Measurements from ENCODE around the gene GRK7.

The GRK7 gene

DNA sequence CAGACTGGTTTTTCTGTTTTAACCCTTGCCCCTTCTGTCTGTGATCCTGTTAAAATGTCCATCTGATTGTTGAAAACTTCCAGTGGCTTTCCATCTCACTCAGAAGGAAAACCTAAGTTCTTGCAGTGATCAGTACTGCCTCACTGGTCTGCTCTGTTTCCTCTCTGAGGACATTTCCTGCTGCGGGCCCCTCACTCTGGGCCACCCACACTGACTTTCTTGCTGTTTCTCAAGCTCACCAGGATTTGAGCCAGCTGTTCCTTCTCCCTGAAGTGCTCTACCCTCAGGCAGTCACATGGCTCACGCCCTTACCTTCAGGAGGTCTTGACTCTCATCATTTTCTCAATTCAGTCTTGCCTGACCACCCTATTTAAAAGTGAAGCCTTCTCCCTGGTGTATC lies 1.8 kb downstream of the GRK7 start:
- H3K36me3 ChIP-seq (ENCODE audit: control insufficient read depth, insufficient read depth, low read length): no peaks in the 10 kb centered on the region
- H3K27ac ChIP-seq (ENCODE audit: low read depth, low read length): no peak overlapping the region
- no peak overlapping the region for H3K4me3 ChIP-seq (ENCODE audit: low read length)
- no peak overlapping the region for H3K9ac ChIP-seq (ENCODE audit: low read length)
- no peaks in the 10 kb centered on the region for H3K4me1 ChIP-seq (ENCODE audit: control insufficient read depth, insufficient read depth, low read length)
- H3K27me3 ChIP-seq (ENCODE audit: control insufficient read depth, insufficient read depth, low read length): no peaks in the 10 kb centered on the region

DNA sequence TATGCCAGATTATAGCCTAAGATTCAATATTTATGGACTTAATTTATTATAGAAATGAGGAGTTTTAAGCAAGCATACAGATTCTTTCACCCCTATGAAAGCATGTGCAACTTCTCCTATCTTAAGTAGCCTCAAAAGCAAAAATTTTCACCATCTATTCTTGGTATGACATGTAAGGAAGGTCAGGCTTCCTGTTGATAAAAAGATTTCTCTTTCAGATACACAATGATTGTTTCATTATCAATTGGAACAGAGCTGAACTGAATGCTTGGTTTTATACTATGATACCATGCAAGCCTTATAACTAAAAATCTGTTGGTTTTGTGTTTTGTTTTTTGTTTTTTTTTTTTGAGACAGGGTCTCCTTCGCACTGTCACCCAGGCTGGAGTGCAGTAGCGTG lies 3.9 kb downstream of the GRK7 start:
- Histone ChIP-seq H3K4me3 (ENCODE audit: low read length) (no peak overlapping the region), H3K27ac (ENCODE audit: low read depth, low read length) (no peak overlapping the region), H3K36me3 (ENCODE audit: control insufficient read depth, insufficient read depth, low read length) (no peaks in the 10 kb centered on the region), H3K4me1 (ENCODE audit: control insufficient read depth, insufficient read depth, low read length) (no peaks in the 10 kb centered on the region), H3K9ac (ENCODE audit: low read length) (no peak overlapping the region), H3K27me3 (ENCODE audit: control insufficient read depth, insufficient read depth, low read length) (no peaks in the 10 kb centered on the region)

DNA sequence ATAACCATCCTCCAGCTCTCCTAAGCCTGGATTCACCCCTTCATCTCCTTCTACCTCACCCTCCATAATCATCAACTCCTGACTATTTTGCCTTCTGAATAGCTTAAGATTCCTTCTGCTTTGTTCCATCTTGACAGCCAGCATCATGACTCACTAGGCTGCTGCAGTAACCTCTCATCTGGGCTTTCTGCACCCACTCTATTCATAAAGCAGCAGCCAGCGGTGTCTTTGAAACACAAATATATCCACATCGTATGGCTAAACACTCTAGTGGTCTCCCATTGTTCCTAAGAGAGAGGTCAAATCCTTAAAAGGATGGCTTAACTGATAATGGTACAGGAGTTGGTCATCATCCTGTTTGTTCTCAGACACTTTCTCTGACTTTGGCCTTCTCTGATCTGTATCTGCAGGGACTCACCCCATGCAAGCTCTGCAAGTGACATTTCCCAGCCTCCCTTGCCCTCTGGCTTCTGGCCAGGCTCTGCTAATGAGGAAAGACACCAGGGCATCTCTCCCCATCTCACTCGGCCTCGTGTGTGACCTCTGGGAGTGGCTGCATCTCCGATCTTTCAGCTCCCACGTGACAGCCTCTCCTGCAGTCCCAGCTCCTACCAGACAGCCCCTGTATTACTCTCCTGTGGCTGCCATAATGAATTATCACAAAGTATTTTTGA lies 6.2 kb downstream of the GRK7 start:
- no peaks in the 10 kb centered on the region for H3K4me1 ChIP-seq (ENCODE audit: control insufficient read depth, insufficient read depth, low read length)
- no peak overlapping the region for H3K9ac ChIP-seq (ENCODE audit: low read length)
- no peak overlapping the region for H3K4me3 ChIP-seq (ENCODE audit: low read length)
- no peaks in the 10 kb centered on the region for H3K36me3 ChIP-seq (ENCODE audit: control insufficient read depth, insufficient read depth, low read length)
- no peak overlapping the region for H3K27ac ChIP-seq (ENCODE audit: low read depth, low read length)
- no peaks in the 10 kb centered on the region for H3K27me3 ChIP-seq (ENCODE audit: control insufficient read depth, insufficient read depth, low read length)

- Histone ChIP-seq H3K9ac (ENCODE audit: low read length) (no peak overlapping the region), H3K27me3 (ENCODE audit: control insufficient read depth, insufficient read depth, low read length) (no peaks in the 10 kb centered on the region), H3K36me3 (ENCODE audit: control insufficient read depth, insufficient read depth, low read length) (no peaks in the 10 kb centered on the region), H3K27ac (ENCODE audit: low read depth, low read length) (no peak overlapping the region), H3K4me1 (ENCODE audit: control insufficient read depth, insufficient read depth, low read length) (no peaks in the 10 kb centered on the region), H3K4me3 (ENCODE audit: low read length) (no peak overlapping the region)
Measured at GRCh38 chr3:141773676-141774075, 10.5 kb downstream of the GRK7 start.

DNA sequence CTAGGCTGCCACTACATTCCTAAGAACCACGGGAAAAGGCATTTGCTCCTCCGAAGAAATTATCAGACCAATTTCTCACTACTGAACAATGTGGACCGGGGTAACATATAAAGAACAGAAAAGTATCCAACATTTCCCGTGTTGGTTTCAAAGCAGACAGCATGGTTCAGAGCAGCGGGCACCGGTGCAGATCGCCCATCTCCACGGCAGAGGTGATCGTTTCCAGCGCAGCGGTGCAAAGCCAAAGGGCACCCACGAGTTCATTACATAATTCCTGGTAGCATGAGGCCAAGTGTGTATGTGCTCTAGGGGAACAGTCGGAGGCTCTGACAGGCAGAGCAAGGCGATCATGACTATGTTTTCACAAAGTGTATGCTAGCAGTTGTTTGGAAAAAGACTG lies 13.2 kb downstream of the GRK7 start:
- no peaks in the 10 kb centered on the region for H3K4me1 ChIP-seq (ENCODE audit: control insufficient read depth, insufficient read depth, low read length)
- H3K36me3 ChIP-seq (ENCODE audit: control insufficient read depth, insufficient read depth, low read length): no peaks in the 10 kb centered on the region
- H3K4me3 ChIP-seq (ENCODE audit: low read length): no peak overlapping the region
- H3K27me3 ChIP-seq (ENCODE audit: control insufficient read depth, insufficient read depth, low read length): no peaks in the 10 kb centered on the region
- H3K27ac ChIP-seq (ENCODE audit: low read depth, low read length): no peak overlapping the region
- no peak overlapping the region for H3K9ac ChIP-seq (ENCODE audit: low read length)

GRCh38 chr3:141776885-141777284 lies 13.7 kb downstream of the GRK7 start:
- no peaks in the 10 kb centered on the region for H3K4me1 ChIP-seq (ENCODE audit: control insufficient read depth, insufficient read depth, low read length)
- H3K27ac ChIP-seq (ENCODE audit: low read depth, low read length): no peak overlapping the region
- no peaks in the 10 kb centered on the region for H3K27me3 ChIP-seq (ENCODE audit: control insufficient read depth, insufficient read depth, low read length)
- no peak overlapping the region for H3K9ac ChIP-seq (ENCODE audit: low read length)
- no peaks in the 10 kb centered on the region for H3K36me3 ChIP-seq (ENCODE audit: control insufficient read depth, insufficient read depth, low read length)
- no peak overlapping the region for H3K4me3 ChIP-seq (ENCODE audit: low read length)

DNA sequence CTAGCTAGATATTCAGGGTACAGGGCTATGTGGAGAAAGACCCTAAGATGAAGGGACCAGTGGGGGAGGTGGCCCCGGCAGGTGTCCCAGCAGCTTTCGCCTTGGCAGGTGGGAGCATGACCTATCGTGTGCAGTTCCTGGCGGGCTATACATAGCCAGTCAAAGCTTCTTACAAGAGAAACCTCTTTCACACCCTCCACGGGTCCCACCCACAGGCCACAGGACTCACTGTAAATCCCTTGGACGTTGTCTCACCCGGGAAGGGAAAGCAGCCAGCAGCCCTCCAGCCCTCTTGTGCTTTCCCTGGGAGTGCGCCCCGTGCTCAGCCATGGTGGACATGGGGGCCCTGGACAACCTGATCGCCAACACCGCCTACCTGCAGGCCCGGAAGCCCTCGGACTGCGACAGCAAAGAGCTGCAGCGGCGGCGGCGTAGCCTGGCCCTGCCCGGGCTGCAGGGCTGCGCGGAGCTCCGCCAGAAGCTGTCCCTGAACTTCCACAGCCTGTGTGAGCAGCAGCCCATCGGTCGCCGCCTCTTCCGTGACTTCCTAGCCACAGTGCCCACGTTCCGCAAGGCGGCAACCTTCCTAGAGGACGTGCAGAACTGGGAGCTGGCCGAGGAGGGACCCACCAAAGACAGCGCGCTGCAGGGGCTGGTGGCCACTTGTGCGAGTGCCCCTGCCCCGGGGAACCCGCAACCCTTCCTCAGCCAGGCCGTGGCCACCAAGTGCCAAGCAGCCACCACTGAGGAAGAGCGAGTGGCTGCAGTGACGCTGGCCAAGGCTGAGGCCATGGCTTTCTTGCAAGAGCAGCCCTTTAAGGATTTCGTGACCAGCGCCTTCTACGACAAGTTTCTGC lies 15.0 kb downstream of the GRK7 start:
- no peak overlapping the region for H3K9ac ChIP-seq (ENCODE audit: low read length)
- no peaks in the 10 kb centered on the region for H3K27me3 ChIP-seq (ENCODE audit: control insufficient read depth, insufficient read depth, low read length)
- H3K4me3 ChIP-seq (ENCODE audit: low read length): no peak overlapping the region
- no peaks in the 10 kb centered on the region for H3K4me1 ChIP-seq (ENCODE audit: control insufficient read depth, insufficient read depth, low read length)
- no peaks in the 10 kb centered on the region for H3K36me3 ChIP-seq (ENCODE audit: control insufficient read depth, insufficient read depth, low read length)
- no peak overlapping the region for H3K27ac ChIP-seq (ENCODE audit: low read depth, low read length)

GRCh38 chr3:141779667-141780066 lies 16.5 kb downstream of the GRK7 start:
- Histone ChIP-seq H3K9ac (ENCODE audit: low read length) (no peak overlapping the region), H3K27ac (ENCODE audit: low read depth, low read length) (no peak overlapping the region), H3K4me1 (ENCODE audit: control insufficient read depth, insufficient read depth, low read length) (no peaks in the 10 kb centered on the region), H3K27me3 (ENCODE audit: control insufficient read depth, insufficient read depth, low read length) (no peaks in the 10 kb centered on the region), H3K4me3 (ENCODE audit: low read length) (no peak overlapping the region), H3K36me3 (ENCODE audit: control insufficient read depth, insufficient read depth, low read length) (no peaks in the 10 kb centered on the region)

- Histone ChIP-seq H3K27me3 (ENCODE audit: control insufficient read depth, insufficient read depth, low read length) (no peaks in the 10 kb centered on the region), H3K27ac (ENCODE audit: low read depth, low read length) (no peak overlapping the region), H3K4me3 (ENCODE audit: low read length) (no peak overlapping the region), H3K36me3 (ENCODE audit: control insufficient read depth, insufficient read depth, low read length) (no peaks in the 10 kb centered on the region), H3K4me1 (ENCODE audit: control insufficient read depth, insufficient read depth, low read length) (no peaks in the 10 kb centered on the region), H3K9ac (ENCODE audit: low read length) (no peak overlapping the region)
Measured at GRCh38 chr3:141782386-141782932, 19.3 kb downstream of the GRK7 start.

DNA sequence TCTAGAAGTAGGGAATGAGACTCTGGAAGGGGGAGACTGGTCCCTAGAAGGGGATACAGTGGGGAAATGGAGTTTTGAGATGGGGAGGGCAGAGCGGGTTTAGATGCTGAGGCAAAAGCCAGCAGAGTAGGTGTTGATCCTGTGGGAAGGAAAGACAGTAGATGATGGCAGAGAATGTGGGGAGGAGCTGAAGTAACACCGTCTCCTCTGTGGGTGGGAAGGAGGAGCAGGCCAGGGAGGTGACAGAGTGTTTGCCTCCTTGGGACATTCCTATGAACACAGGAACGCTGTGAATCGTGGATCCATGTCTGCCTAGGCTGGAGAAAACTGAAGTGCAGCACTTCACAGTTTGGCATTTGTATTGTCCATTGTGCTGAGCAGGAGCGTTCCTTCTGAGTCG lies 20.4 kb downstream of the GRK7 start:
- H3K36me3 ChIP-seq (ENCODE audit: control insufficient read depth, insufficient read depth, low read length): no peaks in the 10 kb centered on the region
- no peaks in the 10 kb centered on the region for H3K4me1 ChIP-seq (ENCODE audit: control insufficient read depth, insufficient read depth, low read length)
- H3K9ac ChIP-seq (ENCODE audit: low read length): no peak overlapping the region
- no peaks in the 10 kb centered on the region for H3K27me3 ChIP-seq (ENCODE audit: control insufficient read depth, insufficient read depth, low read length)
- H3K27ac ChIP-seq (ENCODE audit: low read depth, low read length): no peak overlapping the region
- no peak overlapping the region for H3K4me3 ChIP-seq (ENCODE audit: low read length)

GRCh38 chr3:141784096-141784495 lies 20.9 kb downstream of the GRK7 start:
- Histone ChIP-seq H3K27ac (ENCODE audit: low read depth, low read length) (no peak overlapping the region), H3K36me3 (ENCODE audit: control insufficient read depth, insufficient read depth, low read length) (no peaks in the 10 kb centered on the region), H3K4me1 (ENCODE audit: control insufficient read depth, insufficient read depth, low read length) (no peaks in the 10 kb centered on the region), H3K9ac (ENCODE audit: low read length) (no peak overlapping the region), H3K27me3 (ENCODE audit: control insufficient read depth, insufficient read depth, low read length) (no peaks in the 10 kb centered on the region), H3K4me3 (ENCODE audit: low read length) (no peak overlapping the region)

GRCh38 chr3:141784531-141784930 lies 21.3 kb downstream of the GRK7 start:
- no peak overlapping the region for H3K27ac ChIP-seq (ENCODE audit: low read depth, low read length)
- no peaks in the 10 kb centered on the region for H3K27me3 ChIP-seq (ENCODE audit: control insufficient read depth, insufficient read depth, low read length)
- no peaks in the 10 kb centered on the region for H3K4me1 ChIP-seq (ENCODE audit: control insufficient read depth, insufficient read depth, low read length)
- no peak overlapping the region for H3K9ac ChIP-seq (ENCODE audit: low read length)
- H3K36me3 ChIP-seq (ENCODE audit: control insufficient read depth, insufficient read depth, low read length): no peaks in the 10 kb centered on the region
- H3K4me3 ChIP-seq (ENCODE audit: low read length): no peak overlapping the region

All from rectal smooth muscle tissue (tissue), 1 donor.